ENCODE results near the gene ARL16.
A peak's percentile ranks its signal among the peaks of the same experiment; 100 is the strongest.

The ARL16 gene

GRCh38 chr17:81666342-81667191 is 17.0 kb downstream of the ARL16 start, which contains the start of the genes CCDC137 and OXLD1:
Gene CCDC137 (plus strand): TSS chr17:81666737. CDS start chr17:81666767, 30 bp downstream.
Gene OXLD1 (minus strand): TSS chr17:81666605. CDS start chr17:81666577, 28 bp downstream.
- peak within 1 kb of the TSS; percentile 97 for H3K4me3 ChIP-seq (ENCODE audit: insufficient read depth, low read depth, low read length)
- H3K4me1 ChIP-seq (ENCODE audit: control insufficient read depth, insufficient read depth, low read length) = peaks cover 5% of the 10 kb centered on the region
- WGBS, 2 experiments = 0 to 1% methylated on average over 96 of the region's 96 CpGs
- peaks cover 24% of the 10 kb centered on the region for H3K36me3 ChIP-seq (ENCODE audit: control insufficient read depth, insufficient read depth, low read length)
- H3K27me3 ChIP-seq (ENCODE audit: control insufficient read depth, insufficient read depth, low read length, poor library complexity, severe bottlenecking) = no peaks in the 10 kb centered on the region
- H3K9me3 ChIP-seq (ENCODE audit: control insufficient read depth, low read length) = no peaks in the 10 kb centered on the region
- peak within 1 kb of the TSS; percentile 50 for H3K27ac ChIP-seq (ENCODE audit: insufficient read depth, low read depth, low read length, poor library complexity, severe bottlenecking)

- H3K27ac ChIP-seq (ENCODE audit: insufficient read depth, low read depth, low read length, poor library complexity, severe bottlenecking) = peak overlapping the region; percentile 40
- 2 to 3% methylated on average over 16 of the region's 16 CpGs for WGBS, 2 experiments
These were observed 17.6 kb downstream of the ARL16 start for GRCh38 chr17:81666092-81666341.

GRCh38 chr17:81665205-81666091 is 18.1 kb downstream of the ARL16 start:
- Histone ChIP-seq H3K9me3 (ENCODE audit: control insufficient read depth, low read length) (no peaks in the 10 kb centered on the region), H3K4me1 (ENCODE audit: control insufficient read depth, insufficient read depth, low read length) (peaks cover 5% of the 10 kb centered on the region), H3K36me3 (ENCODE audit: control insufficient read depth, insufficient read depth, low read length) (peaks cover 14% of the 10 kb centered on the region), H3K27ac (ENCODE audit: insufficient read depth, low read depth, low read length, poor library complexity, severe bottlenecking) (no peak overlapping the region), H3K27me3 (ENCODE audit: control insufficient read depth, insufficient read depth, low read length, poor library complexity, severe bottlenecking) (no peaks in the 10 kb centered on the region), H3K4me3 (ENCODE audit: insufficient read depth, low read depth, low read length) (peak overlapping the region; percentile 97)
- WGBS, 2 experiments = 76 to 78% methylated on average over 30 of the region's 30 CpGs

More at GRCh38 chr17:81666092-81666341, 17.6 kb downstream of the ARL16 start:
- Histone ChIP-seq H3K27me3 (ENCODE audit: control insufficient read depth, insufficient read depth, low read length, poor library complexity, severe bottlenecking) (no peaks in the 10 kb centered on the region), H3K36me3 (ENCODE audit: control insufficient read depth, insufficient read depth, low read length) (peaks cover 19% of the 10 kb centered on the region), H3K9me3 (ENCODE audit: control insufficient read depth, low read length) (no peaks in the 10 kb centered on the region), H3K4me1 (ENCODE audit: control insufficient read depth, insufficient read depth, low read length) (peaks cover 5% of the 10 kb centered on the region), H3K4me3 (ENCODE audit: insufficient read depth, low read depth, low read length) (peak overlapping the region; percentile 97)

- Histone ChIP-seq H3K4me3 (ENCODE audit: insufficient read depth, low read depth, low read length) (no peak overlapping the region), H3K27ac (ENCODE audit: insufficient read depth, low read depth, low read length, poor library complexity, severe bottlenecking) (no peak overlapping the region), H3K27me3 (ENCODE audit: control insufficient read depth, insufficient read depth, low read length, poor library complexity, severe bottlenecking) (no peaks in the 10 kb centered on the region), H3K36me3 (ENCODE audit: control insufficient read depth, insufficient read depth, low read length) (peaks cover 3% of the 10 kb centered on the region), H3K9me3 (ENCODE audit: control insufficient read depth, low read length) (no peaks in the 10 kb centered on the region), H3K4me1 (ENCODE audit: control insufficient read depth, insufficient read depth, low read length) (peaks cover 5% of the 10 kb centered on the region)
- 92 to 96% methylated on average over 7 of the region's 7 CpGs for WGBS, 2 experiments
These were observed 19.5 kb downstream of the ARL16 start for GRCh38 chr17:81664051-81664470.

GRCh38 chr17:81662002-81662401 is 21.6 kb downstream of the ARL16 start:
- H3K9me3 ChIP-seq (ENCODE audit: control insufficient read depth, low read length) = no peaks in the 10 kb centered on the region
- 95% methylated on average over 4 of the region's 4 CpGs for WGBS, 2 experiments
- no peaks in the 10 kb centered on the region for H3K27me3 ChIP-seq (ENCODE audit: control insufficient read depth, insufficient read depth, low read length, poor library complexity, severe bottlenecking)
- H3K4me1 ChIP-seq (ENCODE audit: control insufficient read depth, insufficient read depth, low read length) = no peaks in the 10 kb centered on the region
- H3K27ac ChIP-seq (ENCODE audit: insufficient read depth, low read depth, low read length, poor library complexity, severe bottlenecking) = no peak overlapping the region
- H3K36me3 ChIP-seq (ENCODE audit: control insufficient read depth, insufficient read depth, low read length) = no peaks in the 10 kb centered on the region
- no peak overlapping the region for H3K4me3 ChIP-seq (ENCODE audit: insufficient read depth, low read depth, low read length)

GRCh38 chr17:81660441-81660840 is 23.2 kb downstream of the ARL16 start:
- Histone ChIP-seq H3K36me3 (ENCODE audit: control insufficient read depth, insufficient read depth, low read length) (no peaks in the 10 kb centered on the region), H3K9me3 (ENCODE audit: control insufficient read depth, low read length) (no peaks in the 10 kb centered on the region), H3K4me3 (ENCODE audit: insufficient read depth, low read depth, low read length) (no peak overlapping the region), H3K4me1 (ENCODE audit: control insufficient read depth, insufficient read depth, low read length) (no peaks in the 10 kb centered on the region), H3K27ac (ENCODE audit: insufficient read depth, low read depth, low read length, poor library complexity, severe bottlenecking) (no peak overlapping the region), H3K27me3 (ENCODE audit: control insufficient read depth, insufficient read depth, low read length, poor library complexity, severe bottlenecking) (no peaks in the 10 kb centered on the region)
- WGBS, 2 experiments = 94% methylated on average over 9 of the region's 9 CpGs

GRCh38 chr17:81659038-81659437 is 24.6 kb downstream of the ARL16 start:
- Histone ChIP-seq H3K36me3 (ENCODE audit: control insufficient read depth, insufficient read depth, low read length) (no peaks in the 10 kb centered on the region), H3K27ac (ENCODE audit: insufficient read depth, low read depth, low read length, poor library complexity, severe bottlenecking) (no peak overlapping the region), H3K9me3 (ENCODE audit: control insufficient read depth, low read length) (no peaks in the 10 kb centered on the region), H3K27me3 (ENCODE audit: control insufficient read depth, insufficient read depth, low read length, poor library complexity, severe bottlenecking) (no peaks in the 10 kb centered on the region), H3K4me1 (ENCODE audit: control insufficient read depth, insufficient read depth, low read length) (no peaks in the 10 kb centered on the region), H3K4me3 (ENCODE audit: insufficient read depth, low read depth, low read length) (no peak overlapping the region)
- WGBS, 2 experiments = 91 to 93% methylated on average over 5 of the region's 5 CpGs

- Histone ChIP-seq H3K27ac (ENCODE audit: insufficient read depth, low read depth, low read length, poor library complexity, severe bottlenecking) (no peak overlapping the region), H3K27me3 (ENCODE audit: control insufficient read depth, insufficient read depth, low read length, poor library complexity, severe bottlenecking) (no peaks in the 10 kb centered on the region)
- WGBS, 2 experiments = 86 to 89% methylated on average over 4 of the region's 4 CpGs
These were observed 26.8 kb downstream of the ARL16 start for GRCh38 chr17:81656835-81657234.

GRCh38 chr17:81656118-81656743 is 27.4 kb downstream of the ARL16 start, which contains the start of gene PDE6G:
Gene PDE6G (minus strand): TSS chr17:81656542. CDS start chr17:81653305, 3,237 bp downstream.
- Histone ChIP-seq H3K27me3 (ENCODE audit: control insufficient read depth, insufficient read depth, low read length, poor library complexity, severe bottlenecking) (no peaks in the 10 kb centered on the region), H3K36me3 (ENCODE audit: control insufficient read depth, insufficient read depth, low read length) (no peaks in the 10 kb centered on the region), H3K4me3 (ENCODE audit: insufficient read depth, low read depth, low read length) (no peak within 1 kb of the TSS), H3K4me1 (ENCODE audit: control insufficient read depth, insufficient read depth, low read length) (no peaks in the 10 kb centered on the region), H3K27ac (ENCODE audit: insufficient read depth, low read depth, low read length, poor library complexity, severe bottlenecking) (no peak within 1 kb of the TSS), H3K9me3 (ENCODE audit: control insufficient read depth, low read length) (no peaks in the 10 kb centered on the region)
- WGBS, 2 experiments = 88 to 89% methylated on average over 15 of the region's 15 CpGs

More at GRCh38 chr17:81656835-81657234, 26.8 kb downstream of the ARL16 start:
- Histone ChIP-seq H3K4me3 (ENCODE audit: insufficient read depth, low read depth, low read length) (no peak overlapping the region), H3K4me1 (ENCODE audit: control insufficient read depth, insufficient read depth, low read length) (no peaks in the 10 kb centered on the region), H3K9me3 (ENCODE audit: control insufficient read depth, low read length) (no peaks in the 10 kb centered on the region), H3K36me3 (ENCODE audit: control insufficient read depth, insufficient read depth, low read length) (no peaks in the 10 kb centered on the region)

All from ectodermal cell (in vitro differentiated cells).